Nephron (organoid): ENCODE measurements around the gene FAM20C.

Source experiments
- H3K27ac Mint-ChIP-seq, 3 experiments: 2 replicates each; pipeline ENCODE4 v1.8.0; 2020; ENCODE audit warnings: mixed read lengths in 3 of 3, mild to moderate bottlenecking in 2 of 3, moderate library complexity in 1 of 3
- H3K27me3 Mint-ChIP-seq: 2 replicates; pipeline ENCODE4 v1.8.0; 2021; ENCODE audit warnings: low read depth, mild to moderate bottlenecking, moderate library complexity, mixed read lengths
- H3K36me3 Mint-ChIP-seq: 2 replicates; pipeline ENCODE4 v1.8.0; 2020; ENCODE audit warnings: low read depth, mixed read lengths
- H3K4me1 Mint-ChIP-seq: 2 replicates; pipeline ENCODE4 v1.8.0; 2020; ENCODE audit warnings: mixed read lengths
- H3K4me3 Mint-ChIP-seq, 3 experiments: 2 replicates each; pipeline ENCODE4 v1.8.0; 2020; ENCODE audit warnings: mild to moderate bottlenecking in 3 of 3, mixed read lengths in 3 of 3, moderate library complexity in 2 of 3
- H3K9me3 Mint-ChIP-seq: 2 replicates; pipeline ENCODE4 v1.8.0; 2020; ENCODE audit warnings: mixed read lengths
- TF ChIP-seq, protein P1 (sequence below), 3 experiments: fragments of 200-600 bp; sonication (generic); IDR thresholded peaks; one replicate each; pipeline ENCODE4 v1.5.0; 2021; ENCODE audit warnings: antibody characterized with exemption in 3 of 3; ENCODE audit not compliant: unreplicated experiment in 3 of 3

FAM20C gene

DNA sequence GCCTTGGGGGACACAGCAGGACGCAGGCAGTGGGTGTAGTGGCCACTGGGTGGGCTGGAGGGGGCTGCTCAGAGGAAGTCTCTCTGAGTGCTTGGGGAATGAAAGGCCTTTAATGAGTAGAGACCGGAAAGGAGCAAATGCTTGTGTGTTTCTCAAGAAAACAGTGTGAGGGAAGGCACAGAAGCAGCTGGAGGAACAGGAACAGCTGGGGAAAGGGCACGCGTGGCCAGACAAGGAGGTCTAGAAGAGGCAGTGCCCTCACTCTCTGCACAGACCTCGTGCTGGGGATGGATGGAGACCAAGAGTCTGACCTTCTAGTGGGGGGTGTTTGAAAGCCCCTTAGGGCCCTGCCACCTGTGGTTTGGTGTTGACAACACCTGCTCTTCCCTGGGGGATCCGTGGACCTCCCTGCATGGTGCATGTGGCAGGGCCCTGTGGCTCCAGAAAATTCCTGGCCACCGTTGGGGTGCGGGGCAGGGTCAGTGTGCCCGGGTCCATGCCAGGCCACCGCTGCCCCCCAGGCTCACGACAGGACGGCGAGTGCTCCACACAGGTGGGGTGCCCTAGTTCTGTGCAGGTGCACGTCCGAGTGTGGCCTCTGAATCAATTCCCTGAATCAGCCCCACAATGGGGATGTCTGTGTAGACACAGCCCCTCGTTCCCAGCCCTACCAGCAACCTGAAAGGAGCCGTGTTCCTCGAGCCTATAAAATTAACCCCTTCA, 25.9 kb upstream of the FAM20C start:
- Mint-ChIP-seq H3K4me1 (peaks cover 53% of the 10 kb centered on the region), H3K9me3 (peaks cover 8% of the 10 kb centered on the region), H3K27me3 (peaks cover 32% of the 10 kb centered on the region), H3K36me3 (no peaks in the 10 kb centered on the region), H3K27ac (peak overlapping the region; percentile 85 to 95 (median 92)), H3K4me3 (peak overlapping the region in 1 of 3 experiments; percentile 41)
- TF ChIP-seq, protein P1, sequence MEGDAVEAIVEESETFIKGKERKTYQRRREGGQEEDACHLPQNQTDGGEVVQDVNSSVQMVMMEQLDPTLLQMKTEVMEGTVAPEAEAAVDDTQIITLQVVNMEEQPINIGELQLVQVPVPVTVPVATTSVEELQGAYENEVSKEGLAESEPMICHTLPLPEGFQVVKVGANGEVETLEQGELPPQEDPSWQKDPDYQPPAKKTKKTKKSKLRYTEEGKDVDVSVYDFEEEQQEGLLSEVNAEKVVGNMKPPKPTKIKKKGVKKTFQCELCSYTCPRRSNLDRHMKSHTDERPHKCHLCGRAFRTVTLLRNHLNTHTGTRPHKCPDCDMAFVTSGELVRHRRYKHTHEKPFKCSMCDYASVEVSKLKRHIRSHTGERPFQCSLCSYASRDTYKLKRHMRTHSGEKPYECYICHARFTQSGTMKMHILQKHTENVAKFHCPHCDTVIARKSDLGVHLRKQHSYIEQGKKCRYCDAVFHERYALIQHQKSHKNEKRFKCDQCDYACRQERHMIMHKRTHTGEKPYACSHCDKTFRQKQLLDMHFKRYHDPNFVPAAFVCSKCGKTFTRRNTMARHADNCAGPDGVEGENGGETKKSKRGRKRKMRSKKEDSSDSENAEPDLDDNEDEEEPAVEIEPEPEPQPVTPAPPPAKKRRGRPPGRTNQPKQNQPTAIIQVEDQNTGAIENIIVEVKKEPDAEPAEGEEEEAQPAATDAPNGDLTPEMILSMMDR (IDR thresholded peaks at IDR 0.05; ENCODE audit: unreplicated experiment in 3 of 3) = no peak

DNA sequence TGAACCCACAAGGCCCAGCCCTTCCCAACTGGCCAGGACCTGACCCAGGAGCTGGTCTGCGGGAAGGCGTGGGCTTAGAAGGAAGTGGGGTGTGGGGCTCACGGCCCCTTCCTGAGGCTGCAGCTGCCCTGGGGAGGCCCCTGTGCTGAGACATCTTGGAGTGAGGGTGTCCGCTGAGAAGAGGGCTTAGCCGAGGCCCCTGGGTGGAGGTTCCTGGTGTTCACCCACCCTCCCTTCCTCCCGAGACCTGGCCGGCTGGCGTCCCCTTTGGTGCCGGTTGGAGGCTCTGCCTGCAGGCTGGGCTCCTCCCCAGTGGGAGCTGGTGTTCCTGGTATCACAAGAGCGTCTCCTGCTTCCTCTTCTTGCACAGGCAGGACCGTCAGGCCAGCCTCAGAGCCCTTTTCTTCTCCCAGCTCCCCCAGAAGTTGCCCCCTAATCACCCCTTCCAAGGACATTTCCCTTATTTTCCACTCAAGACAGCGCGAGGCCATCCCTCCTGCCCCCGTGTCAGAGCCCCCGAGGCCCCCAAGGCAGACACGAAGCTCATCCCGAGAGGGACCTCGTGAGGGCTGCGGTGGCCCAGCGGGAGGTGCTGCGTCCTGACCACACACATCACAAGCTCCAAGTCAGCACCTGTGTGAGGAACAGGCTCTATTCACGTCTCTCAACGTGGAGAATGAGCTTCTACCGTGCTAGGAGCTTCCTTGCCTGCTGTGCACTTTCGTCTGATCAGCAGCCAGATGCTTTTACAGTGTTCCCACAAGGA, 25.1 kb upstream of the FAM20C start:
- peak overlapping the region in 1 of 3 experiments; percentile 5 for H3K4me3 Mint-ChIP-seq
- TF ChIP-seq, protein P1 (IDR thresholded peaks at IDR 0.05; ENCODE audit: unreplicated experiment in 3 of 3) = no peak
- H3K4me1 Mint-ChIP-seq = peaks cover 50% of the 10 kb centered on the region
- no peaks in the 10 kb centered on the region for H3K36me3 Mint-ChIP-seq
- H3K27ac Mint-ChIP-seq = peak overlapping the region; percentile 54 to 92 (median 68)
- H3K9me3 Mint-ChIP-seq = peaks cover 8% of the 10 kb centered on the region
- peaks cover 28% of the 10 kb centered on the region for H3K27me3 Mint-ChIP-seq

DNA sequence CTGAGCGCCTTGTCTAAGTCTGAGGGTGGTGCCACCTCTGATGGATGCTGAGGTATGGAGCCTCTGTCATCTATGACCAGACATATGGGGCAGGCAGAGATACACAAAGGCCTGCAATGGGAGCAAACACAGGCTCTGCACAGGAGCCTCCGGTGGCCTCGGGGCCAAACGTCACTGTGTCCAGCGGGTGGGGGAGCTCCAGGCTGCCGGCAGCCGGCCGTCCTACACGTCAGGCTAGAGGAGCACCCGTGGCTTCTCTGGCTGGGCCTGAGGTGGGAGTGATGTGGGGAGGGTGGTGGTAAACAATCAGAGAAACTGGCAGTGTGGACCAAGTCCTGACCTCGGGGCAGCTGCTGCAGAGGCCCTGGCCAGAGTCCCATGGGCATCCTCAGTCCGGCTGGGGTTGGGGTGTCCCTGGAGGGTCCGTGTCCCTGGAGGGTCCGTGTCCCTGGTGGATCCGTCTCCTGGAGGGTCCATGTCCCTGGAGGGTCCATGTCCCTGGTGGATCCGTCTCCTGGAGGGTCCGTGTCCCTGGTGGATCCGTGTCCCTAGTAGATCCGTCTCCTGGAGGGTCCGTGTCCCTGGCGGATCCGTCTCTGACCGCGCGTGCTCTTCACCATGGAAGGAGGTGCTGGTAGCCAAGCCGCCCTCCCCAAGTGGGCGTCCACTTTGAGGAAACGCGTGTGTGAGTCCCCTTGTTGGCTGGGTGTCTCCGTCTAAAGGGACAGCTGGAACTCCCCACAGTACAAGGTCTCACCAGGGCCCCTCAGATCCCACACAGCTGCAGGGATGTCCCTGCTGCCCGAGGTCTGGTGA, 24.2 kb upstream of the FAM20C start:
- TF ChIP-seq, protein P1 (IDR thresholded peaks at IDR 0.05; ENCODE audit: unreplicated experiment in 3 of 3) = no peak
- peak overlapping the region in 1 of 3 experiments; percentile 54 for H3K27ac Mint-ChIP-seq
- peaks cover 43% of the 10 kb centered on the region for H3K4me1 Mint-ChIP-seq
- H3K9me3 Mint-ChIP-seq = peaks cover 8% of the 10 kb centered on the region
- no peaks in the 10 kb centered on the region for H3K36me3 Mint-ChIP-seq
- no peak overlapping the region for H3K4me3 Mint-ChIP-seq
- H3K27me3 Mint-ChIP-seq = peaks cover 19% of the 10 kb centered on the region

DNA sequence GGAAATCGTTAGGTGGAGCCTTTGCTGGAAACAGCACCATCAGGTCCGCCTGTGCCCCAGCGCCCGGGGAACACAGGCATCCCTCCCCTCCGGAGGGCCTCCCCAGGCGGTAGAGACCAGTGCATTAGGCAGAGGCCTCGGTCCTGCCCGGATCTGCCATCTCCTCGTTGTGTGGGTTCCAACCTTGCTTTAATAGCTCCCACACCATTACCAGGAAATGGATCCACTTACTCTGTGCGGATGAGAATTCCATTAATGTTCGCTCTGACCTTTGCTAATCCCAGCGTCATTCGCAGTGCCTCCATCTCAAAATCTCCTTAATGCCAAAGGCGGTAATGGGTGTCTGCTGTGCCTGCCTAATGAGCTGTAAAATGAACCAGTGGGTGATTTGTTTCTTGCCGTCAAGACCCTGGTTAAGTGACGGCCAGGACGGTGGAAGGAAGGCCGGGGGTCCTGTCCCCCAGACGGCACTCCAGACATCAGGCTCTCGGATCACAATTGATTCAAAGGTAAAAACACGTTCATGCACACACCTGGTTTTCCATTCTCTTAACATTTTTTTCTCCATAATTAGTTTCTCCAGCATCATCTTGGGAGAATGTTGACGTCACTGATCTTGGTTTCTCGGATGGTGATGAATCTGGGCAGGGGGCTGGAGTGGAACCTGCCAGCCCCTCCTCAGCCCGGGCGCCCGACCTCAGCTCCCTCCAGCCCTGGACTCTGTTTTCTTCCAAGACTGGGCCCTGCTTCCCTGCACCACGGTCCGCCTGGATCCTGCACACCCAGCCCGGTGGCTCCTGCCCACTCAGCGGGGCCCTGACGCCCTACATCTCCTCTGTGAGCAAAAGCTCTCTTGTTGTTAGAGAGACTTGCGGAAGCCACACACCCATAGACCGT, 22.8 kb upstream of the FAM20C start:
- Mint-ChIP-seq H3K4me1 (peaks cover 39% of the 10 kb centered on the region), H3K4me3 (no peak overlapping the region), H3K27ac (peak overlapping the region in 2 of 3 experiments; percentile 53 to 83), H3K36me3 (no peaks in the 10 kb centered on the region), H3K9me3 (peaks cover 8% of the 10 kb centered on the region), H3K27me3 (peaks cover 14% of the 10 kb centered on the region)
- TF ChIP-seq, protein P1 (IDR thresholded peaks at IDR 0.05; ENCODE audit: unreplicated experiment in 3 of 3) = no peak
